ENCODE data around the gene DLG1.

DLG1 gene

GRCh38 chr3:197124713-197125112 lies 173.7 kb downstream of the DLG1 start:
- TF ChIP-seq POLR2AphosphoS5 (IDR thresholded peaks at IDR 0.05; ENCODE audit: low read depth, low read length), result no peak
- TF ChIP-seq TAF1 (IDR thresholded peaks at IDR 0.05; ENCODE audit: borderline replicate concordance, insufficient read depth, low read length), result no peak
- no peak for TF ChIP-seq REST (IDR thresholded peaks at IDR 0.05; ENCODE audit: insufficient read depth in 1 of 2, low read depth in 2 of 2, low read length in 2 of 2)
- no peak for TF ChIP-seq SIN3A (IDR thresholded peaks at IDR 0.05; ENCODE audit: borderline replicate concordance, insufficient read depth, low read length)
- no peak for TF ChIP-seq FOXP2 (optimal IDR thresholded peaks at IDR 0.05; ENCODE audit: borderline replicate concordance, extremely low read depth, extremely low read length, insufficient read depth)

- TF ChIP-seq POLR2AphosphoS5 (IDR thresholded peaks at IDR 0.05; ENCODE audit: low read depth, low read length), result no peak
- TF ChIP-seq SIN3A (IDR thresholded peaks at IDR 0.05; ENCODE audit: borderline replicate concordance, insufficient read depth, low read length), result no peak
- no peak for TF ChIP-seq REST (IDR thresholded peaks at IDR 0.05; ENCODE audit: insufficient read depth in 1 of 2, low read depth in 2 of 2, low read length in 2 of 2)
- TF ChIP-seq TAF1 (IDR thresholded peaks at IDR 0.05; ENCODE audit: borderline replicate concordance, insufficient read depth, low read length), result no peak
- no peak for TF ChIP-seq FOXP2 (optimal IDR thresholded peaks at IDR 0.05; ENCODE audit: borderline replicate concordance, extremely low read depth, extremely low read length, insufficient read depth)
These were observed 176.0 kb downstream of the DLG1 start for GRCh38 chr3:197122394-197122793.

DNA sequence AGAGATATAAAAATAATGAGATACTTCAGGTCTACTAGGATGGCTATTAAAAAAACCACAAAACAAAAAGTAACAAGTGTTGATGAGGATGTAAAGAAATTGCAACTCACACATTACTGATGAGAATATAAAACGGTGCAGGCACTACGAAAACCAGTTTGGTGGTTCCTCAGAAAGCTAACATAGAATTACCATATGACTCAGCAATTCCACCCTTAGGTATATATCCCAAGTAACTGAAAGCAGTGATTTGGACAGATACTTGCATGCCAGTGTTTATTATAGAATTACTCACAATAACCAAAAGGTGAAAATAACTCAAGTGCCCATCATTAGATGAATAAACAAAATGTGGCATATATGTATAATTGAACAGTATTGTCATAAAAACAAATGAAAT lies 181.3 kb downstream of the DLG1 start:
- TF ChIP-seq POLR2AphosphoS5 (IDR thresholded peaks at IDR 0.05; ENCODE audit: low read depth, low read length), result no peak
- TF ChIP-seq TAF1 (IDR thresholded peaks at IDR 0.05; ENCODE audit: borderline replicate concordance, insufficient read depth, low read length), result no peak
- no peak for TF ChIP-seq REST (IDR thresholded peaks at IDR 0.05; ENCODE audit: insufficient read depth in 1 of 2, low read depth in 2 of 2, low read length in 2 of 2)
- TF ChIP-seq SIN3A (IDR thresholded peaks at IDR 0.05; ENCODE audit: borderline replicate concordance, insufficient read depth, low read length), result no peak
- TF ChIP-seq FOXP2 (optimal IDR thresholded peaks at IDR 0.05; ENCODE audit: borderline replicate concordance, extremely low read depth, extremely low read length, insufficient read depth), result no peak

GRCh38 chr3:197114007-197114406 lies 184.4 kb downstream of the DLG1 start:
- no peak for TF ChIP-seq REST (IDR thresholded peaks at IDR 0.05; ENCODE audit: insufficient read depth in 1 of 2, low read depth in 2 of 2, low read length in 2 of 2)
- no peak for TF ChIP-seq TAF1 (IDR thresholded peaks at IDR 0.05; ENCODE audit: borderline replicate concordance, insufficient read depth, low read length)
- no peak for TF ChIP-seq POLR2AphosphoS5 (IDR thresholded peaks at IDR 0.05; ENCODE audit: low read depth, low read length)
- TF ChIP-seq FOXP2 (optimal IDR thresholded peaks at IDR 0.05; ENCODE audit: borderline replicate concordance, extremely low read depth, extremely low read length, insufficient read depth), result no peak
- TF ChIP-seq SIN3A (IDR thresholded peaks at IDR 0.05; ENCODE audit: borderline replicate concordance, insufficient read depth, low read length), result no peak

GRCh38 chr3:197111685-197112084 lies 186.7 kb downstream of the DLG1 start:
- TF ChIP-seq SIN3A (IDR thresholded peaks at IDR 0.05; ENCODE audit: borderline replicate concordance, insufficient read depth, low read length) (no peak), REST (IDR thresholded peaks at IDR 0.05; ENCODE audit: insufficient read depth in 1 of 2, low read depth in 2 of 2, low read length in 2 of 2) (no peak), FOXP2 (optimal IDR thresholded peaks at IDR 0.05; ENCODE audit: borderline replicate concordance, extremely low read depth, extremely low read length, insufficient read depth) (no peak), TAF1 (IDR thresholded peaks at IDR 0.05; ENCODE audit: borderline replicate concordance, insufficient read depth, low read length) (no peak), POLR2AphosphoS5 (IDR thresholded peaks at IDR 0.05; ENCODE audit: low read depth, low read length) (no peak)
